Large intestine (tissue), 12 donors: Measurements from ENCODE around the gene RAI1. TPM values are rescaled to one million over a fixed set of nuclear protein-coding genes. Genes with fewer than 3 reads are reported as not detected.
"Not testable (repeated sequence)": the region's sequence is repeated elsewhere in the genome, so short reads cannot be mapped to it uniquely, and the experiment has no call there.

Experiments used
- DNase-seq, 2 donors: peaks; one replicate each; pipeline versions ENCODE4 v3.0.0 to v3.0.0-alpha.2; 2013
- H3K27ac ChIP-seq: one replicate; pipeline ENCODE4 v1.5.1; 2013; ENCODE audit warnings: low read length
- H3K27me3 ChIP-seq: 2 replicates; pipeline ENCODE4 v1.6.1; 2013; ENCODE audit warnings: low read length; ENCODE audit not compliant: control insufficient read depth, insufficient read depth
- H3K36me3 ChIP-seq: 2 replicates; pipeline ENCODE4 v1.6.1; 2013; ENCODE audit warnings: low read length; ENCODE audit not compliant: control insufficient read depth, insufficient read depth
- H3K4me1 ChIP-seq: one replicate; pipeline ENCODE4 v1.6.1; 2013; ENCODE audit warnings: low read length; ENCODE audit not compliant: control insufficient read depth, insufficient read depth
- H3K4me3 ChIP-seq: one replicate; pipeline ENCODE4 v1.5.1; 2013; ENCODE audit warnings: low read length
- H3K9me3 ChIP-seq: one replicate; pipeline ENCODE4 v1.6.1; 2013; ENCODE audit warnings: mild to moderate bottlenecking, low read depth, low read length, moderate library complexity; ENCODE audit not compliant: control insufficient read depth
- WGBS: methylation state at CpG from one replicate; pipeline ENCODE4 v1.1.5; 2013; ENCODE audit warnings: low lambda C conversion rate; ENCODE audit not compliant: insufficient coverage; 5-methylcytosine and 5-hydroxymethylcytosine counted together
- long read RNA-seq, 11 donors: transcript quantifications; one replicate each; lab custom pipeline, GENCODE V29; 2026
- polyA plus RNA-seq: library from polyadenylated mRNA; unstranded; fragments of 120-200 nt; gene quantifications from one replicate; pipeline ENCODE4 v1.2.1, GENCODE V29; 2013

RAI1 gene, protein sequence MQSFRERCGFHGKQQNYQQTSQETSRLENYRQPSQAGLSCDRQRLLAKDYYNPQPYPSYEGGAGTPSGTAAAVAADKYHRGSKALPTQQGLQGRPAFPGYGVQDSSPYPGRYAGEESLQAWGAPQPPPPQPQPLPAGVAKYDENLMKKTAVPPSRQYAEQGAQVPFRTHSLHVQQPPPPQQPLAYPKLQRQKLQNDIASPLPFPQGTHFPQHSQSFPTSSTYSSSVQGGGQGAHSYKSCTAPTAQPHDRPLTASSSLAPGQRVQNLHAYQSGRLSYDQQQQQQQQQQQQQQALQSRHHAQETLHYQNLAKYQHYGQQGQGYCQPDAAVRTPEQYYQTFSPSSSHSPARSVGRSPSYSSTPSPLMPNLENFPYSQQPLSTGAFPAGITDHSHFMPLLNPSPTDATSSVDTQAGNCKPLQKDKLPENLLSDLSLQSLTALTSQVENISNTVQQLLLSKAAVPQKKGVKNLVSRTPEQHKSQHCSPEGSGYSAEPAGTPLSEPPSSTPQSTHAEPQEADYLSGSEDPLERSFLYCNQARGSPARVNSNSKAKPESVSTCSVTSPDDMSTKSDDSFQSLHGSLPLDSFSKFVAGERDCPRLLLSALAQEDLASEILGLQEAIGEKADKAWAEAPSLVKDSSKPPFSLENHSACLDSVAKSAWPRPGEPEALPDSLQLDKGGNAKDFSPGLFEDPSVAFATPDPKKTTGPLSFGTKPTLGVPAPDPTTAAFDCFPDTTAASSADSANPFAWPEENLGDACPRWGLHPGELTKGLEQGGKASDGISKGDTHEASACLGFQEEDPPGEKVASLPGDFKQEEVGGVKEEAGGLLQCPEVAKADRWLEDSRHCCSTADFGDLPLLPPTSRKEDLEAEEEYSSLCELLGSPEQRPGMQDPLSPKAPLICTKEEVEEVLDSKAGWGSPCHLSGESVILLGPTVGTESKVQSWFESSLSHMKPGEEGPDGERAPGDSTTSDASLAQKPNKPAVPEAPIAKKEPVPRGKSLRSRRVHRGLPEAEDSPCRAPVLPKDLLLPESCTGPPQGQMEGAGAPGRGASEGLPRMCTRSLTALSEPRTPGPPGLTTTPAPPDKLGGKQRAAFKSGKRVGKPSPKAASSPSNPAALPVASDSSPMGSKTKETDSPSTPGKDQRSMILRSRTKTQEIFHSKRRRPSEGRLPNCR (N-terminal part only)
- 26.2 TPM for polyA plus RNA-seq
- long read RNA-seq, donor 1, partial matches to known transcripts = 0 of 2 reads
- long read RNA-seq, donor 1, other reads (novel, unspliced or antisense) = 0 of 2 reads
- long read RNA-seq, donor 2, partial matches to known transcripts = 10 of 13 reads
- long read RNA-seq, donor 2, other reads (novel, unspliced or antisense) = 0 of 13 reads
- long read RNA-seq, donor 3 = 0 reads
- long read RNA-seq, donor 4 = 0 reads
- long read RNA-seq, donor 5, partial matches to known transcripts = 0 of 1 reads
- long read RNA-seq, donor 5, other reads (novel, unspliced or antisense) = 0 of 1 reads
- long read RNA-seq, donor 6, partial matches to known transcripts = 6 of 7 reads
- long read RNA-seq, donor 6, other reads (novel, unspliced or antisense) = 0 of 7 reads
- long read RNA-seq, donor 7, partial matches to known transcripts = 21 of 22 reads
- long read RNA-seq, donor 7, other reads (novel, unspliced or antisense) = 0 of 22 reads
- long read RNA-seq, donor 8, transcript RAI1-206 (2 exons, 489 nt) = major isoform, 6 of 17 reads
- long read RNA-seq, donor 8, partial matches to known transcripts = 11 of 17 reads
- long read RNA-seq, donor 8, other reads (novel, unspliced or antisense) = 0 of 17 reads
- long read RNA-seq, donor 9, partial matches to known transcripts = 7 of 7 reads
- long read RNA-seq, donor 9, other reads (novel, unspliced or antisense) = 0 of 7 reads
- long read RNA-seq, donor 10, transcript RAI1-206 (2 exons, 489 nt) = major isoform, 5 of 17 reads
- long read RNA-seq, donor 10, partial matches to known transcripts = 11 of 17 reads
- long read RNA-seq, donor 10, other reads (novel, unspliced or antisense) = 0 of 17 reads
- long read RNA-seq, donor 11, partial matches to known transcripts = 6 of 6 reads
- long read RNA-seq, donor 11, other reads (novel, unspliced or antisense) = 0 of 6 reads

DNA sequence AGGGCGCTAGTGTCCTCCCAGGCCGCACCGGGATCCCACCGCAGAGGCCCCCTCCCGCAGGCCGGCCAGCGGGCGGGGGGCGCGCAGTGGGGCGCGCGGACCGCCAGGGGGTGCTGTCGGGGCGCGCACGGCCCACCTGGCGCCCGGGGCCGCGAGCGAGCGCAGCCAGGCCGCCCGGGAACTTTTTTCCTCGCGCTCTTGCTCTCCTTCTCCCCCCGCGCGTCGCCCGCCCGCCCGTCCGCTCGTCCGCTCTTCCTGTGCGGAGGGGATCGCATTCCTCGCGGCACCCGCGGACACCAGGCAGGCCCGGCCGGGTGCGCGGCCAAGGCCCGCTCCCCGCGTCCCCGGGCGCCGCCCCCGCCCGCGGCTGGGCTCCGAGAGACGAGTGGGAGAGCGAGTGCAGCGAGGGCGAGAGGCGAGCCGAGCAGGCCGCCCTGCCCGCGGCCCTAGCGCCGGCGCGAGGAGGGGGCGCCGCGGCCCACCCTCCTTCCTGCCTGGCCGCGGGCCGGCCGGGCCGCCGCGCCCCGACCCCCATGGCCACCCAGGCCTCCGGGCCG is at the start of gene RAI1:
Gene RAI1, plus strand, starts transcription at position 272 of the 557 bp plus-strand sequence. CDS start 111,491 bp downstream, outside the sequence.
- peak within 1 kb of the TSS; percentile 73 for H3K4me3 ChIP-seq
- no peaks in the 10 kb centered on the region for H3K9me3 ChIP-seq
- peak within 1 kb of the TSS; percentile 95 for H3K27ac ChIP-seq
- no peaks in the 10 kb centered on the region for H3K27me3 ChIP-seq
- WGBS = no CpG with 5 or more reads among the region's 84 CpGs
- DNase-seq = peak; percentile 74 to 91
- peaks cover 4% of the 10 kb centered on the region for H3K36me3 ChIP-seq
- H3K4me1 ChIP-seq = peaks cover 32% of the 10 kb centered on the region

DNA sequence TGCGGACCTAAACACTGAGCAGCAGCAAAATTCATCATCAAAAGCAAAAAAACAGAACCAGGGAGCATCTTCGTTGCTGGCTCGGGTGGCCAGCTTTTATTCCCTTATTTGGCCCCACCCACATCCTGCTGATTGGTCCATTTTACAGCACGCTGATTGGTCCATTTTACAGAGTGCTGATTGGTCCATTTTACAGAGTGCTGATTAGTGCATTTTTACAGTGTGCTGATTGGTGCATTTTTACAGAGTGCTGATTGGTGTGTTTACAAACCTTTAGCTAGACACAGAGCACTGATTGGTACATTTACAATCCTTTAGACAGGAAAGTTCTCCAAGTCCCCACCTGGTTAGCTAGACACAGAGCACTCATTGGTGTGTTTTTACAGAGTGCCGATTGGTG is 48.6 kb upstream of the RAI1 start:
- not testable (repeated sequence) for H3K4me1 ChIP-seq, H3K27me3 ChIP-seq, H3K4me3 ChIP-seq, H3K36me3 ChIP-seq, DNase-seq, H3K9me3 ChIP-seq, H3K27ac ChIP-seq
- no CpG with 5 or more reads among the region's 5 CpGs for WGBS

DNA sequence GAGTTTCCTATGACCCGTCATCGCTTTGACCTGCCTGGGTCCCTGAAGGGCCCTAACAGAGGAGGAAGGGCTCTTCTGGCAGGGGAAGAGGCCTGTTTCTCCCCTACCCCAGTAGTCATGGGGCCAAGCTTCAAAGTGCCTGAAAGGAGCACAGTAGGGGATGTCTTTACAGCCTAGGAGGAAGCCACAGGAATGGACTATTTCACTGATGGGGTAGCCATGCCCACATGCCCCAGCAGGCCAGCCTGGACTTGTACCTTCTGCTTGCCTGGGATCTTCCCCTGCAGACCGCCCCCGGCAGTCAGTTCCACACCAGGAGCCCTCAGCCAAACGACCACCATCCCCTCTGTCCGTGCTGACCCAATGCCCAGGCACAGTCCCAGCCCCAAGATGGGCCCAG is 47.9 kb upstream of the RAI1 start:
- no peaks in the 10 kb centered on the region for H3K27me3 ChIP-seq
- H3K27ac ChIP-seq = no peak overlapping the region
- no peaks in the 10 kb centered on the region for H3K4me1 ChIP-seq
- no peak for DNase-seq
- H3K4me3 ChIP-seq = no peak overlapping the region
- H3K36me3 ChIP-seq = no peaks in the 10 kb centered on the region
- no peaks in the 10 kb centered on the region for H3K9me3 ChIP-seq
- WGBS = no CpG with 5 or more reads among the region's 6 CpGs

DNA sequence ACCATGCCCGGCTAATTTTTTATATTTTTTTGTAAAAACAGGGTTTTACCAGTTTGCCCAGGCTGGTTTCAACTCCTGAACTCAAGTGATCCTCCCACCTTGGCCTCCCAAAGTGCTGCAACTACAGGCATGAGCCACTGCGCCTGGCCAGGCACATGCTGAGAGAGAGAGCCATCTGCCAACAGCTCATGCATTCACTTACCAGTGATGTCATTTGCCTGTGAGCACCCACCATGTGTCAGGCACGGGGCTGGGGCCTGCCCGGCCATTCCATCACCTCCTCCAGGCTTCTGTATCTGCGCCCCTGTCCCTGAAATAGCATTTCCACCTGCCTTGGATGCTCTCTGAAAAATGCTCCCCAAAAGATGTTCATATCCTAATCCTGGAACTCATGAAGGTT is 46.1 kb upstream of the RAI1 start:
- WGBS = no CpG with 5 or more reads among the region's 5 CpGs
- no peak overlapping the region for H3K4me3 ChIP-seq
- DNase-seq = no peak
- H3K27me3 ChIP-seq = no peaks in the 10 kb centered on the region
- no peak overlapping the region for H3K27ac ChIP-seq
- H3K4me1 ChIP-seq = no peaks in the 10 kb centered on the region
- no peaks in the 10 kb centered on the region for H3K9me3 ChIP-seq
- H3K36me3 ChIP-seq = no peaks in the 10 kb centered on the region

DNA sequence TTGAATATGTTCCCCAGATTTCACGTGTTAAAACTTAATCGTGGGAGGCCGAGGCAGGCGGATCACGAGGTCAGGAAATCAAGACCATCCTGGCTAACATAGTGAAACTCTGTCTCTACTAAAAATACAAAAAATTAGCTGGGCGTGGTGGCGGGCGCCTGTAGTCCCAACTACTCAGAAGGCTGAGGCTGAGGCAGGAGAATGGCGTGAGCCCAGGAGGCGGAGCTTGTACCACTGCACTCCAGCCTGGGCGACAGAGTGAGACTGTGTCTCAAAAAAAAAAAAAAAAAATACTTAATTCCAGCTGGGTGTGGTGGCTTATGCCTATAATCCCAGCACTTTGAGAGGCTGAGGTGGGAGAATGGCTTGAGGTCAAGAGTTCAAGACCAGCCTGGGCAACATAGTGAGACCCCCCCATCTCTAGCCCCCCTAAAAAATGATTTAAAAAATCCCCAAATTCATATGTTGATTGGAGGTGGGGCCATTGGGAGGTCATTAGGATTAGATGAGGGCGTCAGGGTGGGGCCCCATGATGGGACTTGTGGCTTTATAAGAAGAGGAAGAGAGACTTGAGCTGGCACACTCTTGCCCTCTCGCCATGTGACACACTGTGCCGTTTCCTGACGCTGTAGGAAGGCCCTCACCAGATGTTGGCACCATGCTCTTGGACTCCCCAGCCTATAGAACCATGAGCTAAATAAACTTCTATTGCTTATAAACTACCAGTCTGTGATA is 45.6 kb upstream of the RAI1 start:
- DNase-seq, H3K4me1 ChIP-seq, H3K27ac ChIP-seq, H3K4me3 ChIP-seq, H3K9me3 ChIP-seq, H3K27me3 ChIP-seq, H3K36me3 ChIP-seq: not testable (repeated sequence)
- WGBS = no CpG with 5 or more reads among the region's 15 CpGs

DNA sequence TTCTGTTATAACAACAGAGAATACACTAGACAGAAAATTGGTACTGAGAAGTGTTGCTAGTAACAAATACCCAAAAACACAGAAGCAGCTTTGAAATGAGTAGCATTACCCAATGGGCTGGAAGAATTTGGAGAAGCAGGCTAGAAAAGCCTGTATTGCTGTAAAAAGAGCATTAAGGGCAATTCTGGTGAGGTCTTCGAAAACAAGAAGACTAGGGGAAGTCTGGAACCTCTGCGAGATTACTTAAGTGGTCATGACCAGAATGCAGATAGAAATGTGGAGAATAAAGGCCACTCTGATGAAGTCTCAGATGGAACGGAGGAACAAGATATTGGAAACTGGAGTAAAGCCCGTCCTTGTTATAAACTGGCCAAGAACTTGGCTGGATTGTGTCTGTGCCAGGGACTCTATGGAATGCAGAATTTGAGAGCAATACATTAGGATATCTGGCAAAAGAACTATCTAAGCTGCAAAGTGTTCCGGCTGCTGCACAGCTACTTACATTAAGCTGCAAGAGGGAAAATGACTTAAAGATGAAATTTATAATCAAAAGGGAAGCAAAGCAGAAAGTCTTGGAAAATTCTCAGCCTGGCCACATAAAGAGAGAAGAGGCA is 44.9 kb upstream of the RAI1 start:
- 70% methylated on average over 3 of the region's 5 CpGs for WGBS
- H3K4me3 ChIP-seq = no peak overlapping the region
- DNase-seq = no peak
- no peaks in the 10 kb centered on the region for H3K27me3 ChIP-seq
- no peaks in the 10 kb centered on the region for H3K4me1 ChIP-seq
- H3K36me3 ChIP-seq = no peaks in the 10 kb centered on the region
- H3K27ac ChIP-seq = no peak overlapping the region
- no peaks in the 10 kb centered on the region for H3K9me3 ChIP-seq

DNA sequence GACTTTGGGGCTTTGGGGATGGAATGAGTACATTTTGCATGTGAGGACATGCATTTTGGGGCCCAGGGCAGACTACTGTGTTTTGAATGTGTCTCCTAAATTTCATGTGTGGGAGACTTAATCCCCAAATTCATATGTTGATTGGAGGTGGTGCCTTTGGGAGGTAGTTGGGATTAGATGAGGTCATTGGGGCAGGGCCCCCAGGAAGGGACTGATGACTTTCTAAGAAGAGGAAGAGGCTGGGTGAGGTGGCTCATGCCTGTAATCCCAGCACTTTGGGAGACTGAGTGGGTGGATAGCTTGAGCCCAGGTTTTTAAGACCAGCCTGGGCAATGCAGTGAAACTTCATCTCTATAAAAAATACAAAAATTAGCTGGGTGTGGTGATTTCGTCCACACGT is 42.8 kb upstream of the RAI1 start:
- no peak for DNase-seq
- H3K27me3 ChIP-seq = no peaks in the 10 kb centered on the region
- H3K9me3 ChIP-seq = no peaks in the 10 kb centered on the region
- H3K27ac ChIP-seq = no peak overlapping the region
- H3K36me3 ChIP-seq = no peaks in the 10 kb centered on the region
- no peak overlapping the region for H3K4me3 ChIP-seq
- no peaks in the 10 kb centered on the region for H3K4me1 ChIP-seq
- no CpG with 5 or more reads among the region's 2 CpGs for WGBS

DNA sequence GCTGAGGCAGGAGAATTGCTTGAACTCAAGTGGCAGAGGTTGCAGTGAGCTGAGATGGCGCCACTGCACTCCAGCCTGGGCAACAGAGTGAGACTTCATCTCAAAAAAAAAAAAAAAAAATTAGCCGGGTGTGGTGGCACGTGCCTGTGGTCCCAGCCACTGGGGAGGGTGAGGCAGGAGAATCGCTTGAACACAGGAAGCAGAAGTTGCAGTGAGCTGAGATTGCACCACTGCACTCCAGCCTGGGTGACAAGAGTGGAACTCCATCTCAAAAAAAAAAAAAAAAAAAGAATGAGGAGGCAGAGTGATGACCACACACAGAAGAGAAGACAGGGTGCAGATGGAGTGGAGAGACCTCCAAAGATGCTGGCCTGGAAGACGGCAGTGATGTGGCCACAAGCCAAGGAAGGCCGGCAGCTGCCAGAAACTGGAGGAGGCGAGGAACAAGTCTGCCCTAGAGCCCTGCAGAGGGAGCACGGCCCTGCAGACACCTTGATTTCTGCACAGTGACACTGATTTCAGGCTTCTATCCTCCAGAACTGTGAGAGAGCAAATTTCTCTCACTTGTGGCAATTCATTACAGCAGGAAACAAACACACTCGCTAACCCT is 41.5 kb upstream of the RAI1 start:
- H3K4me1 ChIP-seq, H3K27me3 ChIP-seq, H3K27ac ChIP-seq, H3K9me3 ChIP-seq, H3K4me3 ChIP-seq, DNase-seq, H3K36me3 ChIP-seq: not testable (repeated sequence)
- WGBS = no CpG with 5 or more reads among the region's 9 CpGs
